Liver (tissue), 9 donors: ENCODE data around the gene TNNI3K. TPM values are rescaled to one million over a fixed set of nuclear protein-coding genes. Genes with fewer than 3 reads are reported as not detected.

Source experiments
- DNase-seq: peaks from one replicate; pipeline ENCODE4 v3.0.0-alpha.2; 2017; ENCODE audit warnings: low spot score
- H3K27ac ChIP-seq, 2 donors: one replicate each; pipeline ENCODE4 v1.7.0; 2013; ENCODE audit warnings: inconsistent platforms in 2 of 2, low read length in 2 of 2, control low read depth in 1 of 2, low read depth in 1 of 2, mild to moderate bottlenecking in 1 of 2
- H3K27me3 ChIP-seq, 4 donors: one replicate each; pipeline versions ENCODE4 v1.6.1 to v1.7.0; 2013; ENCODE audit warnings: low read length in 3 of 4, inconsistent platforms in 1 of 4, mild to moderate bottlenecking in 1 of 4, moderate library complexity in 1 of 4; ENCODE audit not compliant: control insufficient read depth in 4 of 4, insufficient read depth in 4 of 4
- H3K36me3 ChIP-seq, 4 donors: one replicate each; pipeline versions ENCODE4 v1.6.1 to v1.7.0; 2013; ENCODE audit warnings: low read length in 3 of 4, mild to moderate bottlenecking in 3 of 4, low read depth in 1 of 4, moderate library complexity in 1 of 4; ENCODE audit not compliant: control insufficient read depth in 4 of 4, insufficient read depth in 3 of 4
- H3K4me1 ChIP-seq, 4 donors: one replicate each; pipeline versions ENCODE4 v1.6.1 to v1.7.0; 2013; ENCODE audit warnings: low read length in 3 of 4, mild to moderate bottlenecking in 3 of 4, moderate library complexity in 1 of 4; ENCODE audit not compliant: control insufficient read depth in 4 of 4, insufficient read depth in 4 of 4
- H3K4me3 ChIP-seq, 3 donors: one replicate each; pipeline versions ENCODE4 v1.6.1 to v1.7.0; 2013; ENCODE audit warnings: low read length in 3 of 3, control low read depth in 1 of 3, low read depth in 1 of 3, mild to moderate bottlenecking in 1 of 3
- H3K9ac ChIP-seq, 2 donors: one replicate each; pipeline ENCODE4 v1.7.0; 2013; ENCODE audit warnings: low read length in 2 of 2, mild to moderate bottlenecking in 2 of 2, moderate library complexity in 2 of 2, control low read depth in 1 of 2, low read depth in 1 of 2
- H3K9me3 ChIP-seq, 4 donors: one replicate each; pipeline versions ENCODE4 v1.6.1 to v1.7.0; 2013; ENCODE audit warnings: low read length in 3 of 4; ENCODE audit not compliant: control insufficient read depth in 4 of 4
- ATF3 ChIP-seq: IDR thresholded peaks from 2 replicates; pipeline ENCODE4 v1.6.1; 2016; ENCODE audit warnings: antibody characterized with exemption
- CTCF ChIP-seq: fragments of 150-350 bp; IDR thresholded peaks from 2 replicates; pipeline ENCODE4 v1.5.1; 2017; ENCODE audit warnings: improper control_type of control experiment, low read depth, low read length; ENCODE audit not compliant: missing input control
- EGR1 ChIP-seq, 2 donors: IDR thresholded peaks; 2 replicates each; pipeline ENCODE4 v1.6.1; 2016 to 2018; ENCODE audit warnings: antibody characterized with exemption in 2 of 2, low read depth in 2 of 2
- FOXA1 ChIP-seq: IDR thresholded peaks from 2 replicates; pipeline ENCODE4 v1.6.1; 2016; ENCODE audit warnings: antibody characterized with exemption
- FOXA2 ChIP-seq: IDR thresholded peaks from 2 replicates; pipeline ENCODE4 v1.6.1; 2016; ENCODE audit warnings: antibody characterized with exemption
- GABPA ChIP-seq, 2 donors: IDR thresholded peaks in 1 of 2; conservative IDR thresholded peaks in 1 of 2; 2 replicates each; pipeline ENCODE4 v1.6.1; 2016; ENCODE audit warnings: antibody characterized with exemption in 2 of 2, mild to moderate bottlenecking in 1 of 2, moderate library complexity in 1 of 2
- HNF4A ChIP-seq, 2 donors: conservative IDR thresholded peaks; 2 replicates each; pipeline ENCODE4 v1.6.1; 2016; ENCODE audit warnings: antibody characterized with exemption in 2 of 2, mild to moderate bottlenecking in 2 of 2
- HNF4G ChIP-seq: IDR thresholded peaks from 2 replicates; pipeline ENCODE4 v1.6.1; 2016; ENCODE audit warnings: antibody characterized with exemption
- JUND ChIP-seq, 2 donors: IDR thresholded peaks; 2 replicates each; pipeline ENCODE4 v1.6.1; 2016; ENCODE audit warnings: antibody characterized with exemption in 2 of 2
- NR2F2 ChIP-seq: IDR thresholded peaks from 2 replicates; pipeline ENCODE4 v1.6.1; 2016; ENCODE audit warnings: antibody characterized with exemption
- RAD21 ChIP-seq, 2 donors: IDR thresholded peaks; 2 replicates each; pipeline ENCODE4 v1.6.1; 2016; ENCODE audit warnings: antibody characterized with exemption in 2 of 2, mild to moderate bottlenecking in 2 of 2
- REST ChIP-seq: IDR thresholded peaks from 2 replicates; pipeline ENCODE4 v1.6.1; 2016; ENCODE audit warnings: antibody characterized with exemption, mild to moderate bottlenecking
- RXRA ChIP-seq, 2 donors: IDR thresholded peaks; 2 replicates each; pipeline ENCODE4 v1.6.1; 2017 to 2018; ENCODE audit warnings: antibody characterized with exemption in 2 of 2, mild to moderate bottlenecking in 1 of 2
- SP1 ChIP-seq: IDR thresholded peaks from 2 replicates; pipeline ENCODE4 v1.6.1; 2018; ENCODE audit warnings: antibody characterized with exemption, mild to moderate bottlenecking
- TAF1 ChIP-seq: conservative IDR thresholded peaks from 2 replicates; pipeline ENCODE4 v1.6.1; 2016; ENCODE audit warnings: antibody characterized with exemption, mild to moderate bottlenecking
- YY1 ChIP-seq: IDR thresholded peaks from 2 replicates; pipeline ENCODE4 v1.6.1; 2016; ENCODE audit warnings: antibody characterized with exemption, mild to moderate bottlenecking
- ZBTB33 ChIP-seq: IDR thresholded peaks from 2 replicates; pipeline ENCODE4 v1.6.1; 2016; ENCODE audit warnings: antibody characterized with exemption
- WGBS: extraction: QIAGEN DNeasy Blood & Tissue Kit; methylation state at CpG from one replicate; pipeline ENCODE4 v1.1.7; 2013; 5-methylcytosine and 5-hydroxymethylcytosine counted together
- polyA plus RNA-seq, 2 donors: library from polyadenylated mRNA; stranded (reverse) in 1 of 2; unstranded in 1 of 2; fragments of 200-250 nt in 1 of 2; fragments of >200 nt in 1 of 2; fragmentation: Nextera tagmentation in 1 of 2; extraction: Ambion mirVana in 1 of 2; gene quantifications; one replicate each; pipeline versions ENCODE4 v1.2.1 to v1.2.3, GENCODE V29; 2013 to 2015
- total RNA-seq, 2 donors: library from RNA; depleted of rRNA; stranded (reverse); fragments of >200 nt; gene quantifications; one replicate each; pipeline ENCODE4 v1.2.3, GENCODE V29; 2014
- TF ChIP-seq, protein P1 (sequence below): IDR thresholded peaks from 2 replicates; pipeline ENCODE4 v1.6.1; 2016; ENCODE audit warnings: antibody characterized with exemption
- donor health status: healthy.
- donor health status: healthy.
- donor health status: healthy.
- donor health status: healthy.
- donor health status: healthy.

TNNI3K gene
- total and polyA plus RNA-seq, 4 donors = 0.09 to 0.10 TPM; not detected in 2

- no peaks in the 10 kb centered on the region for H3K36me3 ChIP-seq
- H3K27me3 ChIP-seq = no peaks in the 10 kb centered on the region
- TF ChIP-seq GABPA (IDR thresholded peaks at IDR 0.05 in 1 of 2, conservative IDR thresholded peaks at IDR 0.05 in 1 of 2) (no peak), HNF4G (no peak), CTCF (no peak), FOXA1 (no peak), FOXA2 (no peak), RXRA (IDR thresholded peaks at IDR 0.05) (no peak), TAF1 (no peak), HNF4A (conservative IDR thresholded peaks at IDR 0.05) (no peak), EGR1 (IDR thresholded peaks at IDR 0.05; ENCODE audit: low read depth in 2 of 2) (no peak), REST (no peak), NR2F2 (no peak), SP1 (no peak), YY1 (no peak), ZBTB33 (no peak), ATF3 (no peak), JUND (IDR thresholded peaks at IDR 0.05) (no peak), RAD21 (IDR thresholded peaks at IDR 0.05) (no peak)
- TF ChIP-seq, protein P1, sequence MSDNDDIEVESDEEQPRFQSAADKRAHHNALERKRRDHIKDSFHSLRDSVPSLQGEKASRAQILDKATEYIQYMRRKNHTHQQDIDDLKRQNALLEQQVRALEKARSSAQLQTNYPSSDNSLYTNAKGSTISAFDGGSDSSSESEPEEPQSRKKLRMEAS = no peak
- no peaks in the 10 kb centered on the region for H3K4me1 ChIP-seq
- H3K9me3 ChIP-seq = no peaks in the 10 kb centered on the region
- H3K4me3 ChIP-seq = no peak overlapping the region
- WGBS = 53% methylated on average over 3 of the region's 3 CpGs
- no peak overlapping the region for H3K9ac ChIP-seq
- no peak overlapping the region for H3K27ac ChIP-seq
- no peak for DNase-seq
Measured at GRCh38 chr1:74412244-74412643, 177.1 kb downstream of the TNNI3K start.

DNA sequence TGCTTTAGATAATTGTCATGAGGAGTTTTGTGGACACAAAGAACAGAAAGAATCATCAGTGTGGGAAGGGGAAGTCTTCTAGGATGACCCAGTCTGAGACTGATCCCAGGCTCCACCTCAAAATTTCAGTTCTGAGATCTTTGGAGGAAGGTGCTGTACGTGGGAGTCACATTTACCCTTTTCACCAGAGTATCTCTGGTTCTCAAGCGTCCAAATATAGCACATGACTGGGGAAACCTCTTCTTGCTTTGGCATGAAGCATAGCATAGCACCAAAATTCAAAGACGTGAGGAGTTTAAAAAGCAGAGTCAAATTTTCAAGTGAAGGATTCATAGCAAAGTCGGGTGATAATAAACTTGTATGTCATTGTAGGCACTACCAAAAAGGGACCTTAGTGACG, 180.7 kb downstream of the TNNI3K start:
- no peaks in the 10 kb centered on the region for H3K27me3 ChIP-seq
- H3K9me3 ChIP-seq = no peaks in the 10 kb centered on the region
- no peaks in the 10 kb centered on the region for H3K36me3 ChIP-seq
- no peak overlapping the region for H3K4me3 ChIP-seq
- no peaks in the 10 kb centered on the region for H3K4me1 ChIP-seq
- no peak overlapping the region for H3K27ac ChIP-seq
- no peak for DNase-seq
- TF ChIP-seq SP1 (no peak), ATF3 (no peak), FOXA2 (no peak), CTCF (no peak), NR2F2 (no peak), EGR1 (IDR thresholded peaks at IDR 0.05; ENCODE audit: low read depth in 2 of 2) (no peak), FOXA1 (no peak), YY1 (no peak)
- TF ChIP-seq, protein P1 = no peak
- no peak overlapping the region for H3K9ac ChIP-seq
- WGBS = 61% methylated on average over 5 of the region's 5 CpGs
